Caco-2 (cell line): Measurements from ENCODE around the gene FANCD2. TPM values are rescaled to one million over a fixed set of nuclear protein-coding genes. Genes with fewer than 3 reads are reported as not detected.
A peak's percentile ranks its signal among the peaks of the same experiment; 100 is the strongest.
"Not testable (repeated sequence)": the region's sequence is repeated elsewhere in the genome, so short reads cannot be mapped to it uniquely, and the experiment has no call there.

ENCODE experiments used
- BruUV-seq: library from RNA; stranded (reverse); fragments of 400-500 nt; replicated peaks from 2 replicates; lab custom pipeline; 2021; lab: Mats Ljungman, UMichigan
- CTCF ChIA-PET: fragments of 300-600 bp; sonication (Branson Sonifier 250); formaldehyde crosslinking; loops from one replicate; lab custom pipeline; 2022; ENCODE audit warnings: antibody characterized with exemption; lab: Charles Lee
- POLR2A ChIA-PET: fragments of 300-600 bp; sonication (Branson Sonifier 250); formaldehyde crosslinking; loops from one replicate; lab custom pipeline; 2022; ENCODE audit warnings: antibody characterized with exemption; lab: Charles Lee
- DNase-seq, 2 experiments: peaks; one replicate each; pipeline versions ENCODE4 v3.0.0 to v3.0.0-alpha.2; 2020 to 2022
- H3K27me3 ChIP-seq: replicated peaks from 2 replicates; pipeline ENCODE4 v1.6.0; 2011; ENCODE audit warnings: low read length; ENCODE audit not compliant: control insufficient read depth, insufficient read depth
- H3K36me3 ChIP-seq: 2 replicates; pipeline ENCODE4 v1.5.1; 2011; ENCODE audit warnings: low read length; ENCODE audit not compliant: control insufficient read depth, insufficient read depth
- H3K4me1 ChIP-seq: fragments of 250-450 bp; sonication (Bioruptor Pico); 2 replicates; pipeline ENCODE4 v1.5.1; 2020; ENCODE audit warnings: mild to moderate bottlenecking
- H3K4me3 ChIP-seq: 2 replicates; pipeline ENCODE4 v1.5.1; 2011; ENCODE audit warnings: low read depth, mild to moderate bottlenecking, control low read depth, low read length
- H3K9me3 ChIP-seq: fragments of 250-450 bp; sonication (Bioruptor Pico); 2 replicates; pipeline ENCODE4 v1.5.1; 2020; ENCODE audit warnings: mild to moderate bottlenecking, moderate library complexity
- H3K27ac Mint-ChIP-seq: one replicate; pipeline ENCODE4 v1.8.0; 2022; ENCODE audit warnings: mixed read lengths; ENCODE audit not compliant: unreplicated experiment
- H3K27me3 Mint-ChIP-seq: one replicate; pipeline ENCODE4 v1.8.0; 2022; ENCODE audit warnings: mixed read lengths; ENCODE audit not compliant: insufficient read depth, unreplicated experiment
- H3K36me3 Mint-ChIP-seq: one replicate; pipeline ENCODE4 v1.8.0; 2022; ENCODE audit warnings: mild to moderate bottlenecking, mixed read lengths; ENCODE audit not compliant: insufficient read depth, unreplicated experiment
- H3K4me1 Mint-ChIP-seq: one replicate; pipeline ENCODE4 v1.8.0; 2022; ENCODE audit warnings: low read depth, mixed read lengths; ENCODE audit not compliant: unreplicated experiment
- H3K4me3 Mint-ChIP-seq: one replicate; pipeline ENCODE4 v1.8.0; 2022; ENCODE audit warnings: mild to moderate bottlenecking, moderate library complexity, mixed read lengths; ENCODE audit not compliant: unreplicated experiment
- H3K9me3 Mint-ChIP-seq: one replicate; pipeline ENCODE4 v1.8.0; 2022; ENCODE audit warnings: mixed read lengths; ENCODE audit not compliant: unreplicated experiment
- intact Hi-C: fragments of 100-400 bp; cut with micrococcal nuclease; formaldehyde crosslinking; loops from one replicate; pipeline ENCODE4 v1.10.0; 2022; ENCODE audit not compliant: unreplicated experiment
- total RNA-seq: library from RNA; stranded (reverse); gene quantifications from 2 replicates; pipeline ENCODE4 v1.2.3, GENCODE V29; 2022
- TF ChIP-seq, protein P1 (sequence below), 2 experiments: fragments of 200-600 bp in 1 of 2; IDR thresholded peaks; 1 replicate in 1 of 2; 2 replicates in 1 of 2; pipeline versions ENCODE4 v1.5.1 to v1.8.0; 2011 to 2022; ENCODE audit warnings: antibody characterized with exemption in 1 of 2, control low read depth in 1 of 2, inconsistent platforms in 1 of 2, low read depth in 1 of 2, low read length in 1 of 2, mild to moderate bottlenecking in 1 of 2, moderate library complexity in 1 of 2; ENCODE audit not compliant: insufficient read depth in 1 of 2, severe bottlenecking in 1 of 2, unreplicated experiment in 1 of 2

FANCD2 gene
- total RNA-seq, 1 experiment from 2014 or later: 35.6 TPM

DNA sequence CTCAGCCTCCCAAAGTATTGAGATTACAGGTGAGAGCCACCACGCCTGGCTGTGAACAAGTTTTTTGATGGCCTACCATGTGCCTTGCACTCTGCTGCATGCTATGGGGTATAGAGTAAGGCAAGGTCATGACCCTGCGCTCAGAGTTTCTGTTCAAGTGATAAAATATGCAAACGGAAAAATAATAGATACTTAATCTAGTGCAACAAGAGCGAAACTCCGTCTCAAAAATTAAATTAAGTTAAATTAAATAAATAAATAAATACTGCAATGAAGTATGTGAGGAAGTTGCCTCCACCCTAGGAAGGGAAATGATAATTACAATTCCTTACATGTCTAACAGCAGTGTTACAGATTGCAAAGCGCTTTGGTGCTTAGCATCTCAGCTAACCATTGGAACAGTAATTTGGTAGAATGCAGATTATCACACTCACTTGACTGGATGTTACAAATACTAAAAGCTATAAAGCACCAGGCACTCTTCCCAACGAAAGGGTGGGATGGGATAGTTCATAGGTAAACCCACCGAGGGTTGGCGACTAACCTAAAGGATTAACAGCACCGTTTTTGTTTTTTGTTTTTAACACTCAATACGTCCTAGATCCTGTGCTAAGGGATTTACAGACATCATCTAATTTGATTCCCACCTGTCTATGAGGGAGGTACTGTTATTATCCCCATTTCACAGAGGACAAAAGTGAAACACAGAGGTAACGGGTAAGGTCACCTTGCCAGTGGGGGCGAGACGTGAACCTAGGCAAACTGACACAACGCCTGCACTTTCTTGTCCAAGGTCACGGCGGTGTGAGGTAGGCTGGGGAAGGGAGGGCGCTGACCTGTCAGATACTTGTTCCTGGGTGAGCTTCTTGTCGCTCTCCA is 793 bp upstream of the FANCD2 start:
- Mint-ChIP-seq H3K4me3 (peak overlapping the region; percentile 92), H3K4me1 (no peaks in the 10 kb centered on the region), H3K27me3 (no peaks in the 10 kb centered on the region), H3K27ac (peak overlapping the region; percentile 97), H3K36me3 (peaks cover 21% of the 10 kb centered on the region), H3K9me3 (no peaks in the 10 kb centered on the region)
- TSS peak; percentile 53 for BruUV-seq
- Histone ChIP-seq H3K9me3 (no peaks in the 10 kb centered on the region), H3K27me3 (no peaks in the 10 kb centered on the region), H3K36me3 (peaks cover 1% of the 10 kb centered on the region; the same call in 1 of the 2 replicates), H3K4me1 (peaks cover 6% of the 10 kb centered on the region; the same call in 1 of the 2 replicates), H3K4me3 (peak overlapping the region; percentile 93)
- ChIA-PET POLR2A (interaction anchor here (1.0 to 1.3 kb wide), 3 partner anchors 14 to 233 kb away, joined by 3 to 9 read pairs (median 9); partner anchors contain the start of genes ARPC4, CRELD1 and TADA3), CTCF (interaction anchor here (1.0 kb wide), 1 partner anchor 93 kb away, joined by 4 read pairs; no protein-coding TSS in a partner anchor)
- TF ChIP-seq, protein P1, sequence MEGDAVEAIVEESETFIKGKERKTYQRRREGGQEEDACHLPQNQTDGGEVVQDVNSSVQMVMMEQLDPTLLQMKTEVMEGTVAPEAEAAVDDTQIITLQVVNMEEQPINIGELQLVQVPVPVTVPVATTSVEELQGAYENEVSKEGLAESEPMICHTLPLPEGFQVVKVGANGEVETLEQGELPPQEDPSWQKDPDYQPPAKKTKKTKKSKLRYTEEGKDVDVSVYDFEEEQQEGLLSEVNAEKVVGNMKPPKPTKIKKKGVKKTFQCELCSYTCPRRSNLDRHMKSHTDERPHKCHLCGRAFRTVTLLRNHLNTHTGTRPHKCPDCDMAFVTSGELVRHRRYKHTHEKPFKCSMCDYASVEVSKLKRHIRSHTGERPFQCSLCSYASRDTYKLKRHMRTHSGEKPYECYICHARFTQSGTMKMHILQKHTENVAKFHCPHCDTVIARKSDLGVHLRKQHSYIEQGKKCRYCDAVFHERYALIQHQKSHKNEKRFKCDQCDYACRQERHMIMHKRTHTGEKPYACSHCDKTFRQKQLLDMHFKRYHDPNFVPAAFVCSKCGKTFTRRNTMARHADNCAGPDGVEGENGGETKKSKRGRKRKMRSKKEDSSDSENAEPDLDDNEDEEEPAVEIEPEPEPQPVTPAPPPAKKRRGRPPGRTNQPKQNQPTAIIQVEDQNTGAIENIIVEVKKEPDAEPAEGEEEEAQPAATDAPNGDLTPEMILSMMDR (IDR thresholded peaks at IDR 0.05; ENCODE audit: insufficient read depth in 1 of 2, low read depth in 1 of 2, low read length in 1 of 2, severe bottlenecking in 1 of 2, unreplicated experiment in 1 of 2): no peak
- DNase-seq: no peak
- intact Hi-C loops: no loop called here

DNA sequence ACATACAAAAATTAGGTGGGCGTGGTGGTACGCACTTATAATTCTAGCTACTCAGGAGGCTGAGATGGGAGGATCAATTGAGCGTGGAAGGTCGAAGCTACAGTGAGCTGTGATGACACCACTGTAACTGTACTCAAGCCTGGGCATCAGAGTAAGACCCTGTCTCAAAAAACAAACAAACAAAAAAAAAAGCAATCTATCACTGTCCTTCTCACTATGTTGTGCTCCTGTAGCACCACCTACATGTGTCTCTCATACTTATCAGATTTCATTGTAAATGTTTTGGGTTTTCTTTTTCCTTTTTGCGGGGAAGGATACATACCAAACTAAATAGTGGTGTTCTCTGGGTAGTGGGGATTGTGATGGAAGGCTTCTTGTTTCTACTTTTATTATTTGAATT is 14.8 kb downstream of the FANCD2 start:
- H3K27ac Mint-ChIP-seq: no peak overlapping the region
- no peaks in the 10 kb centered on the region for H3K9me3 Mint-ChIP-seq
- no peaks in the 10 kb centered on the region for H3K4me1 Mint-ChIP-seq
- DNase-seq: no peak
- intact Hi-C loops: no loop called here
- Histone ChIP-seq H3K9me3 (no peaks in the 10 kb centered on the region), H3K4me1 (no peaks in the 10 kb centered on the region), H3K36me3 (no peaks in the 10 kb centered on the region; the same call in 1 of the 2 replicates), H3K4me3 (no peak overlapping the region), H3K27me3 (no peaks in the 10 kb centered on the region)
- no peak overlapping the region for H3K4me3 Mint-ChIP-seq
- H3K27me3 Mint-ChIP-seq: no peaks in the 10 kb centered on the region
- peaks cover 54% of the 10 kb centered on the region for H3K36me3 Mint-ChIP-seq
- ChIA-PET POLR2A (no interaction called here), CTCF (no interaction called here)
- BruUV-seq: no TSS peak
- TF ChIP-seq, protein P1 (IDR thresholded peaks at IDR 0.05; ENCODE audit: insufficient read depth in 1 of 2, low read depth in 1 of 2, low read length in 1 of 2, severe bottlenecking in 1 of 2, unreplicated experiment in 1 of 2): no peak

DNA sequence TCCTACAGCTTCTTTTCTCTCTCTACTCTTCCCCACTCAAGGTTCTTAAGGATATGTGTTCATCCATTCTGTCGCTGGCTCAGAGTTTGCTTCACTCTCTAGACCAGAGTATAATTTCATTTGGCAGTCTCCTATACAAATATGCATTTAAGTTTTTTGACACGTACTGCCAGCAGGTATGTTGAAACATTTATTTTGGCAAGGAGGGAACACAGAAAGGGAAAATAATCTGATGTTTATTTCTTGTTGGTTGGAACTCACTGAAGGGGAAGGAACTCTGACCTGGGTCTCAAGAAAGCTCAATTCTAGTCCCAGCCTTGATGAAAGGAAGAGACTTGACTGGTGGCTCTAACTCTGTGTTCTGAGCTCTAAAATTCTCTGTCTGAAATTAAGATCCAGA is 21.6 kb downstream of the FANCD2 start:
- no peak overlapping the region for H3K4me3 Mint-ChIP-seq
- no peaks in the 10 kb centered on the region for H3K4me1 ChIP-seq
- intact Hi-C loops: no loop called here
- no peaks in the 10 kb centered on the region for H3K36me3 ChIP-seq
- no peaks in the 10 kb centered on the region for H3K9me3 Mint-ChIP-seq
- no peak overlapping the region for H3K27ac Mint-ChIP-seq
- H3K27me3 ChIP-seq: no peaks in the 10 kb centered on the region
- no TSS peak for BruUV-seq
- no peaks in the 10 kb centered on the region for H3K9me3 ChIP-seq
- no peak for DNase-seq
- ChIA-PET CTCF (interaction anchor here (1.0 kb wide), 1 partner anchor 101 kb away, joined by 4 read pairs; no protein-coding TSS in a partner anchor), POLR2A (no interaction called here)
- no peaks in the 10 kb centered on the region for H3K4me1 Mint-ChIP-seq
- peaks cover 46% of the 10 kb centered on the region for H3K36me3 Mint-ChIP-seq
- H3K27me3 Mint-ChIP-seq: no peaks in the 10 kb centered on the region
- H3K4me3 ChIP-seq: no peak overlapping the region
- TF ChIP-seq, protein P1 (IDR thresholded peaks at IDR 0.05; ENCODE audit: insufficient read depth in 1 of 2, low read depth in 1 of 2, low read length in 1 of 2, severe bottlenecking in 1 of 2, unreplicated experiment in 1 of 2): no peak

DNA sequence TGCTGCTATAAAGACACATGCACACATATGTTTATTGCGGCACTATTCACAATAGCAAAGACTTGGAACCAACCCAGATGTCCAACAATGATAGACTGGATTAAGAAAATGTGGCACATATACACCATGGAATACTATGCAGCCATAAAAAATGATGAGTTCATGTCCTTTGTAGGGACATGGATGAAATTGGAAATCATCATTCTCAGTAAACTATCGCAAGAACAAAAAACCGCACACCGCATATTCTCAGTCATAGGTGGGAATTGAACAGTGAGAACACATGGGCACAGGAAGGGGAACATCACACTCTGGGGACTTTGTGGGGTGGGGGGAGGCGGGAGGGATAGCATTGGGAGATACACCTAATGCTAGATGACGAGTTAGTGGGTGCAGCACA is 26.8 kb downstream of the FANCD2 start:
- H3K4me1 Mint-ChIP-seq, H3K27ac Mint-ChIP-seq, H3K27me3 Mint-ChIP-seq, H3K4me3 Mint-ChIP-seq, H3K36me3 ChIP-seq, DNase-seq, H3K4me1 ChIP-seq, POLR2A ChIA-PET, BruUV-seq, H3K4me3 ChIP-seq, H3K9me3 ChIP-seq, CTCF ChIA-PET, H3K9me3 Mint-ChIP-seq, intact Hi-C loops, H3K27me3 ChIP-seq: not testable (repeated sequence)
- peaks cover 51% of the 10 kb centered on the region for H3K36me3 Mint-ChIP-seq
